IMR-90 (cell line): Measurements from ENCODE around the gene TENT4B. TPM values are rescaled to one million over a fixed set of nuclear protein-coding genes. Genes with fewer than 3 reads are reported as not detected.

Source experiments
- ATAC-seq: fragments of 200-7000 bp; cut with Tn5 transposase; 2 replicates; pipeline ENCODE4 v1.9.1; 2020; ENCODE audit warnings: low read depth, mild to moderate bottlenecking, moderate library complexity
- BruUV-seq: library from RNA; stranded (reverse); fragments of 400-500 nt; replicated peaks from 2 replicates; lab custom pipeline; 2021; lab: Mats Ljungman, UMichigan
- CTCF ChIA-PET: fragments of 300-600 bp; formaldehyde crosslinking; extraction: SDS; loops from one replicate; lab custom pipeline; 2021; ENCODE audit warnings: antibody characterized with exemption; lab: Yijun Ruan, JAX
- POLR2A ChIA-PET: fragments of 300-600 bp; sonication (Branson Sonifier 250); formaldehyde crosslinking; loops from one replicate; lab custom pipeline; 2022; ENCODE audit warnings: antibody characterized with exemption; ENCODE audit not compliant: unreplicated experiment; lab: Charles Lee
- DNase-seq: peaks from one replicate; pipeline ENCODE4 v3.0.0; 2013
- H2AFZ ChIP-seq: replicated peaks from 2 replicates; pipeline ENCODE3; 2013; ENCODE audit warnings: low read length, mild to moderate bottlenecking; ENCODE audit not compliant: poor library complexity
- H2AK5ac ChIP-seq: 2 replicates; pipeline ENCODE4 v1.6.1; 2013; ENCODE audit warnings: low read depth, low read length, inconsistent platforms
- H2AK9ac ChIP-seq: replicated peaks from 2 replicates; pipeline ENCODE3; 2013; ENCODE audit warnings: mild to moderate bottlenecking, low read depth, low read length, moderate library complexity; ENCODE audit not compliant: poor library complexity
- H2BK120ac ChIP-seq: 2 replicates; pipeline ENCODE4 v1.6.1; 2013; ENCODE audit warnings: low read depth, low read length, inconsistent platforms
- H2BK15ac ChIP-seq: 3 replicates; pipeline ENCODE4 v1.6.1; 2013; ENCODE audit warnings: low read depth, low read length, inconsistent platforms
- H2BK20ac ChIP-seq: 2 replicates; pipeline ENCODE4 v1.6.1; 2013; ENCODE audit warnings: low read depth, mild to moderate bottlenecking, inconsistent platforms, low read length, moderate library complexity
- H2BK5ac ChIP-seq: 2 replicates; pipeline ENCODE4 v1.6.1; 2013; ENCODE audit warnings: mild to moderate bottlenecking, low read depth, low read length, inconsistent platforms; ENCODE audit not compliant: poor library complexity, severe bottlenecking
- H3K14ac ChIP-seq: replicated peaks from 2 replicates; pipeline ENCODE4 v1.6.1; 2013; ENCODE audit warnings: low read depth, low read length, inconsistent platforms
- H3K18ac ChIP-seq: 2 replicates; pipeline ENCODE4 v1.6.1; 2013; ENCODE audit warnings: low read depth, low read length, control low read depth
- H3K23ac ChIP-seq: 2 replicates; pipeline ENCODE4 v1.6.1; 2013; ENCODE audit warnings: low read depth, low read length, inconsistent platforms
- H3K27ac ChIP-seq: 2 replicates; pipeline ENCODE4 v1.5.1; 2013; ENCODE audit warnings: mild to moderate bottlenecking, control low read depth, low read length; ENCODE audit not compliant: insufficient read depth
- H3K27me3 ChIP-seq: 2 replicates; pipeline ENCODE4 v1.6.1; 2013; ENCODE audit warnings: low read length; ENCODE audit not compliant: control insufficient read depth, insufficient read depth
- H3K36me3 ChIP-seq: 2 replicates; pipeline ENCODE4 v1.6.1; 2013; ENCODE audit warnings: low read length, mixed read lengths; ENCODE audit not compliant: control insufficient read depth, insufficient read depth
- H3K4ac ChIP-seq: 2 replicates; pipeline ENCODE4 v1.6.1; 2013; ENCODE audit warnings: low read depth, low read length, inconsistent platforms
- H3K4me1 ChIP-seq: 2 replicates; pipeline ENCODE4 v1.6.1; 2013; ENCODE audit warnings: low read length, mixed read lengths; ENCODE audit not compliant: control insufficient read depth, insufficient read depth
- H3K4me2 ChIP-seq: 2 replicates; pipeline ENCODE4 v1.6.1; 2013; ENCODE audit warnings: low read depth, mild to moderate bottlenecking, control low read depth, low read length, moderate library complexity
- H3K4me3 ChIP-seq: 2 replicates; pipeline ENCODE4 v1.5.1; 2013; ENCODE audit warnings: low read depth, mild to moderate bottlenecking, control low read depth, low read length, moderate library complexity; ENCODE audit not compliant: insufficient read depth
- H3K56ac ChIP-seq: 2 replicates; pipeline ENCODE4 v1.6.1; 2013; ENCODE audit warnings: low read length, inconsistent platforms; ENCODE audit not compliant: insufficient read depth; ENCODE audit errors: extremely low read depth
- H3K79me1 ChIP-seq, 2 experiments: 2 replicates each; pipeline ENCODE4 v1.6.1; 2013; ENCODE audit warnings: low read length in 2 of 2, inconsistent platforms in 1 of 2, low read depth in 1 of 2
- H3K9ac ChIP-seq: 2 replicates; pipeline ENCODE4 v1.6.1; 2013; ENCODE audit warnings: low read depth, low read length, control low read depth
- H3K9me1 ChIP-seq: 2 replicates; pipeline ENCODE4 v1.6.1; 2013; ENCODE audit warnings: low read length, inconsistent platforms; ENCODE audit not compliant: insufficient read depth
- H3K9me3 ChIP-seq: 2 replicates; pipeline ENCODE4 v1.6.1; 2013; ENCODE audit warnings: low read length; ENCODE audit not compliant: control insufficient read depth, insufficient read depth
- H4K20me1 ChIP-seq: 2 replicates; pipeline ENCODE4 v1.6.1; 2013; ENCODE audit warnings: low read length, inconsistent platforms; ENCODE audit not compliant: insufficient read depth
- H4K5ac ChIP-seq: 2 replicates; pipeline ENCODE4 v1.6.1; 2013; ENCODE audit warnings: mild to moderate bottlenecking, low read depth, low read length, control low read depth
- H4K8ac ChIP-seq, 2 experiments: 2 replicates each; pipeline ENCODE4 v1.6.1; 2013; ENCODE audit warnings: low read depth in 2 of 2, low read length in 2 of 2, control low read depth in 1 of 2, inconsistent platforms in 1 of 2
- H4K91ac ChIP-seq: 2 replicates; pipeline ENCODE4 v1.6.1; 2013; ENCODE audit warnings: low read depth, low read length, inconsistent platforms; ENCODE audit not compliant: insufficient read depth
- BHLHE40 ChIP-seq: fragments of 150-350 bp; IDR thresholded peaks from 2 replicates; pipeline ENCODE4 v1.6.1; 2016; ENCODE audit warnings: mild to moderate bottlenecking, low read depth, low read length
- CEBPB ChIP-seq: IDR thresholded peaks from 2 replicates; pipeline ENCODE4 v1.6.1; 2012; ENCODE audit warnings: low read depth, low read length, improper control_type of control experiment
- CHD1 ChIP-seq: IDR thresholded peaks from 2 replicates; pipeline ENCODE4 v1.6.1; 2012; ENCODE audit warnings: low read depth, low read length, improper control_type of control experiment
- CTCF ChIP-seq: conservative IDR thresholded peaks from 2 replicates; pipeline ENCODE4 v1.5.1; 2012; ENCODE audit warnings: mild to moderate bottlenecking, low read depth, low read length, improper control_type of control experiment
- FOS ChIP-seq: fragments of 150-350 bp; IDR thresholded peaks from 2 replicates; pipeline ENCODE4 v1.6.1; 2016; ENCODE audit warnings: low read depth, low read length
- MAFK ChIP-seq: IDR thresholded peaks from 2 replicates; pipeline ENCODE4 v1.6.1; 2012; ENCODE audit warnings: low read depth, low read length, improper control_type of control experiment
- MAZ ChIP-seq: IDR thresholded peaks from 2 replicates; pipeline ENCODE4 v1.6.1; 2012; ENCODE audit warnings: low read depth, mild to moderate bottlenecking, low read length, improper control_type of control experiment, moderate library complexity, borderline replicate concordance
- MXI1 ChIP-seq: IDR thresholded peaks from 2 replicates; pipeline ENCODE4 v1.6.1; 2012; ENCODE audit warnings: low read depth, mild to moderate bottlenecking, low read length, moderate library complexity, borderline replicate concordance
- NFE2L2 ChIP-seq: fragments of 150-350 bp; IDR thresholded peaks from 2 replicates; pipeline ENCODE4 v1.6.1; 2016; ENCODE audit warnings: low read depth, mild to moderate bottlenecking, low read length
- POLR2A ChIP-seq: IDR thresholded peaks from 2 replicates; pipeline ENCODE4 v1.6.1; 2012; ENCODE audit warnings: mild to moderate bottlenecking, low read depth, low read length
- RAD21 ChIP-seq: IDR thresholded peaks from 2 replicates; pipeline ENCODE4 v1.6.1; 2012; ENCODE audit warnings: low read length, improper control_type of control experiment
- RCOR1 ChIP-seq: IDR thresholded peaks from 2 replicates; pipeline ENCODE4 v1.6.1; 2012; ENCODE audit warnings: mild to moderate bottlenecking, low read length, improper control_type of control experiment; ENCODE audit not compliant: insufficient replicate concordance
- RFX5 ChIP-seq: IDR thresholded peaks from 2 replicates; pipeline ENCODE4 v1.8.0; 2012; ENCODE audit warnings: low read depth, mild to moderate bottlenecking, low read length, moderate library complexity
- SMC3 ChIP-seq: fragments of 150-350 bp; IDR thresholded peaks from 2 replicates; pipeline ENCODE4 v1.6.1; 2016; ENCODE audit warnings: low read depth, mild to moderate bottlenecking, antibody characterized with exemption, low read length, moderate library complexity
- USF2 ChIP-seq: fragments of 150-350 bp; IDR thresholded peaks from 2 replicates; pipeline ENCODE4 v1.6.1; 2017; ENCODE audit warnings: mild to moderate bottlenecking, antibody characterized with exemption, low read length, low read depth
- WGBS, 2 experiments: methylation state at CpG; one replicate each; pipeline versions ENCODE4 v1.1.5 to v1.1.7; 2013; ENCODE audit warnings: missing lambda C conversion rate in 2 of 2; ENCODE audit not compliant: insufficient read length in 1 of 2; ENCODE audit errors: extremely low coverage in 2 of 2; 5-methylcytosine and 5-hydroxymethylcytosine counted together
- dilution Hi-C: fragments of 300-500 bp; cut with HindIII; formaldehyde crosslinking; loops from one replicate; pipeline ENCODE4 v1.14.3; 2018; ENCODE audit warnings: low sequenced_read_pairs; ENCODE audit not compliant: unreplicated experiment
- in situ Hi-C: fragments of 300-500 bp; cut with MboI; formaldehyde crosslinking; loops from 3 replicates; pipeline ENCODE4 v1.14.3; 2019; ENCODE audit warnings: low sequenced_read_pairs, inconsistent platforms, mixed read lengths
- intact Hi-C: fragments of 100-400 bp; cut with micrococcal nuclease; formaldehyde crosslinking; loops from 2 replicates; pipeline ENCODE4 v1.10.0; 2022
- polyA plus RNA-seq, 3 experiments: library from polyadenylated mRNA; depleted of rRNA; stranded (reverse); fragments of >200 nt; gene quantifications; 2 replicates each; pipeline ENCODE4 v1.2.3, GENCODE V29; 2012; ENCODE audit warnings: low replicate concordance in 1 of 3
- total RNA-seq: library from RNA; depleted of rRNA; stranded (reverse); fragments of >200 nt; gene quantifications from 2 replicates; pipeline ENCODE4 v1.2.3, GENCODE V29; 2012

Gene TENT4B
- total and polyA plus RNA-seq, 2 of the 4 experiments (the other 2 are of a cell fraction) = 4.1 to 7.0 TPM

GRCh38 chr16:50251375-50252081, 98.4 kb downstream of the TENT4B start:
- Histone ChIP-seq H3K14ac (no peak overlapping the region), H3K9me1 (peaks cover 4% of the 10 kb centered on the region; the same call in 1 of the 2 replicates), H2AK9ac (peak overlapping the region; percentile 10), H3K79me1 (no peaks in the 10 kb centered on the region), H3K18ac (0 out of 2 replicates have a peak overlapping the region, but pooled peaks have one; percentile 7), H2BK20ac (0 out of 2 replicates have a peak overlapping the region, but pooled peaks have one; percentile 2), H2AFZ (peak overlapping the region; percentile 45), H3K4me2 (peak overlapping the region; percentile 6; the same call in 1 of the 2 replicates), H3K56ac (no peak overlapping the region), H3K27me3 (peaks cover 34% of the 10 kb centered on the region), H3K4ac (peak overlapping the region; percentile 58; the same call in 1 of the 2 replicates), H3K23ac (no peak overlapping the region), H4K5ac (no peak overlapping the region), H3K36me3 (no peaks in the 10 kb centered on the region), H3K27ac (no peak overlapping the region), H2BK15ac (no peak overlapping the region), H3K9me3 (no peaks in the 10 kb centered on the region), H3K4me3 (no peak overlapping the region), H2BK5ac (no peak overlapping the region), H4K91ac (peak overlapping the region; percentile 23; the same call in 1 of the 2 replicates), H4K8ac (no peak overlapping the region), H2AK5ac (peak overlapping the region; percentile 33; the same call in 1 of the 2 replicates), H3K4me1 (peaks cover 7% of the 10 kb centered on the region), H4K20me1 (no peaks in the 10 kb centered on the region; the same call in 1 of the 2 replicates), H3K9ac (no peak overlapping the region), H2BK120ac (peak overlapping the region; percentile 30; the same call in 1 of the 2 replicates)
- POLR2A ChIA-PET = no interaction called here
- intact Hi-C loops (loop anchor here (2.0 kb wide), 1 partner anchor 49 kb away; no protein-coding TSS in a partner anchor), in situ Hi-C loops (no loop called here), dilution Hi-C loops (no loop called here)
- CTCF ChIA-PET = interaction anchor here (0.6 kb wide), 1 partner anchor 107 kb away, joined by 5 read pairs; no protein-coding TSS in a partner anchor
- DNase-seq (peak; percentile 91), ATAC-seq (peak; percentile 93)
- 70% methylated on average over 2 of the region's 15 CpGs; no CpG with 5 or more reads in 1 of the 2 experiments for WGBS, 2 experiments
- TF ChIP-seq MXI1 (no peak), RCOR1 (peak; percentile 46), USF2 (no peak), BHLHE40 (peak; percentile 54), MAZ (no peak), CTCF (no peak), RAD21 (0 out of 2 replicates have a peak, but pooled peaks have one; percentile 1), CHD1 (no peak), POLR2A (no peak), CEBPB (peak; percentile 56), SMC3 (no peak), NFE2L2 (no peak), FOS (peak; percentile 62), MAFK (peak; percentile 30; the same call in 1 of the 2 replicates), RFX5 (no peak)
- BruUV-seq = no TSS peak
